HepG2 (cell line): ENCODE results near the gene B3GALNT2. TPM values are rescaled to one million over a fixed set of nuclear protein-coding genes. Genes with fewer than 3 reads are reported as not detected.

Experiments used
- ATAC-seq: fragments of 200-7000 bp; cut with Tn5 transposase; 3 replicates; pipeline ENCODE4 v1.9.1; 2020; ENCODE audit warnings: mild to moderate bottlenecking, moderate library complexity
- BruUV-seq: library from RNA; stranded (reverse); fragments of 400-500 nt; replicated peaks from 2 replicates; lab custom pipeline; 2021; lab: Mats Ljungman, UMichigan
- CTCF ChIA-PET: fragments of 300-600 bp; formaldehyde crosslinking; extraction: SDS; loops from one replicate; lab custom pipeline; 2021; ENCODE audit warnings: low total read pairs, inconsistent platforms, low intra/inter-chr PET ratio; lab: Yijun Ruan, JAX
- POLR2A ChIA-PET: fragments of 350-600 bp; sonication (Branson Sonifier 250); formaldehyde crosslinking; loops from one replicate; lab custom pipeline; 2020; ENCODE audit warnings: antibody characterized with exemption, inconsistent platforms; lab: Yijun Ruan, JAX
- DNase-seq: peaks from one replicate; pipeline ENCODE4 v3.0.0-alpha.2; 2015; ENCODE audit warnings: low spot score
- FAIRE-seq: peaks from 3 replicates; lab custom pipeline; 2011; peaks lifted over from hg19 to GRCh38; lab: Jason Lieb, UNC
- H2AFZ ChIP-seq: one replicate; pipeline ENCODE4 v1.6.1; 2011; ENCODE audit warnings: low read length, inconsistent platforms
- H3K27ac ChIP-seq: fragments of 300-600 bp; 3 replicates; pipeline ENCODE4 v1.8.0; 2011; ENCODE audit warnings: mixed run types, mild to moderate bottlenecking, mixed read lengths, low read length, inconsistent platforms; ENCODE audit not compliant: insufficient read depth; ENCODE audit errors: extremely low read length
- H3K27me3 ChIP-seq, 2 experiments: fragments of 200-600 bp in 1 of 2; 2 replicates in 1 of 2; 3 replicates in 1 of 2; pipeline versions ENCODE4 v1.6.0 to v1.8.0; 2011; ENCODE audit warnings: low read length in 2 of 2, mild to moderate bottlenecking in 2 of 2, moderate library complexity in 2 of 2, inconsistent platforms in 1 of 2; ENCODE audit not compliant: insufficient read depth in 2 of 2, control insufficient read depth in 1 of 2
- H3K36me3 ChIP-seq, 2 experiments: fragments of 200-600 bp in 1 of 2; replicated peaks in 1 of 2; 2 replicates in 1 of 2; 3 replicates in 1 of 2; pipeline versions ENCODE4 v1.5.1 to v1.8.0; 2011; ENCODE audit warnings: low read length in 2 of 2, inconsistent platforms in 1 of 2; ENCODE audit not compliant: insufficient read depth in 2 of 2, control insufficient read depth in 1 of 2
- H3K4me1 ChIP-seq: 2 replicates; pipeline ENCODE4 v1.5.1; 2012; ENCODE audit warnings: low read length, inconsistent platforms; ENCODE audit not compliant: insufficient read depth
- H3K4me2 ChIP-seq: 2 replicates; pipeline ENCODE4 v1.6.0; 2011; ENCODE audit warnings: low read depth, low read length, inconsistent platforms
- H3K4me3 ChIP-seq, 3 experiments: fragments of 200-600 bp in 1 of 3; sonication (generic), shearing (Covaris generic) in 1 of 3; replicated peaks in 1 of 3; 2 replicates each; pipeline ENCODE4 v1.5.1; 2011 to 2016; ENCODE audit warnings: low read length in 3 of 3, inconsistent platforms in 2 of 3, low read depth in 2 of 3, mild to moderate bottlenecking in 2 of 3, control low read depth in 1 of 3, mixed read lengths in 1 of 3; ENCODE audit not compliant: insufficient read depth in 1 of 3
- H3K79me2 ChIP-seq: one replicate; pipeline ENCODE4 v1.6.1; 2011; ENCODE audit warnings: low read length, inconsistent platforms; ENCODE audit not compliant: insufficient read depth
- H3K9ac ChIP-seq: 2 replicates; pipeline ENCODE4 v1.6.0; 2011; ENCODE audit warnings: mild to moderate bottlenecking, low read depth, low read length, inconsistent platforms; ENCODE audit not compliant: insufficient read depth
- H3K9me3 ChIP-seq: 2 replicates; pipeline ENCODE4 v1.5.1; 2012; ENCODE audit warnings: mild to moderate bottlenecking, low read length
- H4K20me1 ChIP-seq: 2 replicates; pipeline ENCODE4 v1.6.0; 2011; ENCODE audit warnings: inconsistent platforms, mild to moderate bottlenecking, low read length, moderate library complexity; ENCODE audit not compliant: insufficient read depth
- BRCA1 ChIP-seq: sonication (generic); formaldehyde crosslinking; IDR thresholded peaks from 2 replicates; pipeline ENCODE4 v1.4.0; 2020; ENCODE audit warnings: missing genetic modification reagents
- SKI ChIP-seq: fragments of 450-650 bp; IDR thresholded peaks from one replicate; pipeline ENCODE4 v1.6.1; 2018; ENCODE audit warnings: mild to moderate bottlenecking; ENCODE audit not compliant: partially characterized antibody
- WGBS: methylation state at CpG from one replicate; pipeline ENCODE4 v1.1.6; 2017; ENCODE audit warnings: low lambda C conversion rate; 5-methylcytosine and 5-hydroxymethylcytosine counted together
- in situ Hi-C: cut with HindIII; loops from 2 replicates; pipeline ENCODE4 v1.10.0; 2017; ENCODE audit warnings: low pct_unique_long_range_greater_than_20kb; ENCODE audit not compliant: extremely low pct_ligation_motif_present
- intact Hi-C: fragments of 100-400 bp; cut with micrococcal nuclease; formaldehyde crosslinking; loops from one replicate; pipeline ENCODE4 v1.10.0; 2022; ENCODE audit not compliant: unreplicated experiment
- polyA plus RNA-seq, 8 experiments: library from polyadenylated mRNA; depleted of rRNA in 3 of 8; stranded (reverse) in 7 of 8; unstranded in 1 of 8; fragments of >200 nt; fragmentation: Illumina TruSeq in 4 of 8; extraction: Trizol in 4 of 8; gene quantifications; 2 replicates each; pipeline versions ENCODE4 v1.2.1 to v1.2.3, GENCODE V29; 2011 to 2016; ENCODE audit warnings: low read depth in 4 of 8, missing spikeins in 1 of 8, mixed read lengths in 1 of 8; ENCODE audit not compliant: insufficient read depth in 1 of 8
- total RNA-seq, 5 experiments: library from RNA; depleted of rRNA; stranded (reverse); fragments of >200 nt; fragmentation: Illumina TruSeq; extraction: Trizol; gene quantifications; 2 replicates each; pipeline ENCODE4 v1.2.3, GENCODE V29; 2016; ENCODE audit warnings: low read depth in 1 of 5
- TF ChIP-seq, protein P1 (sequence below): sonication (generic); formaldehyde crosslinking; IDR thresholded peaks from 2 replicates; pipeline ENCODE4 v1.4.0; 2020; ENCODE audit warnings: missing genetic modification reagents
- TF ChIP-seq, protein P2 (sequence below), 2 experiments: sonication (generic) in 1 of 2; formaldehyde crosslinking in 1 of 2; IDR thresholded peaks; 2 replicates each; pipeline versions ENCODE4 v1.6.1 to v1.9.0; 2014 to 2022; ENCODE audit warnings: antibody characterized with exemption in 1 of 2, borderline replicate concordance in 1 of 2, inconsistent platforms in 1 of 2, low read depth in 1 of 2, missing genetic modification reagents in 1 of 2

Gene B3GALNT2
- total and polyA plus RNA-seq, 2 of the 13 experiments (the other 11 are each of a cell fraction or from before 2014, with no cell fraction given) = 16.5 to 28.9 TPM

DNA sequence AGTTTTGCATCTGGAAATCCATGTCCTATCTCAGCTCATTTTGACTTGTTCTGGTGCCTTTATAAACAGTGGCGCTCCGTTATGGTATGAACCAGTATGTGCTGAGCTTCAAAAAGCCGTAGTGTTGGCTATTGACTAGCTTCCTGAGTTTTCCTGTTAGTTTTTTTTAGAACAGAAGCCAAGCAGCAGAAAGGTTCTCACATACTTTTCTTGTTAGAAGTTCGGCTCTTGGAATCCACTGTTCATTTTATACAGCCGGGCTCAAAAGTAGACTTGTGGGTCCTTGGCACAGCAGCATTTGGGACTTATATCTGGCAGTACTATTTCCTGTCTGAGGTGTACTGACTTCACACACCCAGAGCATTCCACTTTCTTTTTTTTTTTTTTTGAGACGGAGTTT lies 73.3 kb downstream of the B3GALNT2 start:
- ChIA-PET CTCF (no interaction called here), POLR2A (no interaction called here)
- Histone ChIP-seq H3K27me3 (no peaks in the 10 kb centered on the region; a peak in 1 of 5 replicates), H4K20me1 (no peaks in the 10 kb centered on the region), H3K4me3 (no peak overlapping the region), H3K9me3 (no peaks in the 10 kb centered on the region), H3K79me2 (peaks cover 7% of the 10 kb centered on the region), H3K4me1 (no peaks in the 10 kb centered on the region), H2AFZ (no peak overlapping the region), H3K9ac (no peak overlapping the region), H3K4me2 (no peak overlapping the region), H3K36me3 (peaks cover 3 to 43% of the 10 kb centered on the region in 2 experiments; a peak in 3 of 5 replicates), H3K27ac (no peak overlapping the region)
- BruUV-seq = no TSS peak
- in situ Hi-C loops (no loop called here), intact Hi-C loops (no loop called here)
- FAIRE-seq = no peak
- no peak for TF ChIP-seq SKI
- TF ChIP-seq, protein P1, sequence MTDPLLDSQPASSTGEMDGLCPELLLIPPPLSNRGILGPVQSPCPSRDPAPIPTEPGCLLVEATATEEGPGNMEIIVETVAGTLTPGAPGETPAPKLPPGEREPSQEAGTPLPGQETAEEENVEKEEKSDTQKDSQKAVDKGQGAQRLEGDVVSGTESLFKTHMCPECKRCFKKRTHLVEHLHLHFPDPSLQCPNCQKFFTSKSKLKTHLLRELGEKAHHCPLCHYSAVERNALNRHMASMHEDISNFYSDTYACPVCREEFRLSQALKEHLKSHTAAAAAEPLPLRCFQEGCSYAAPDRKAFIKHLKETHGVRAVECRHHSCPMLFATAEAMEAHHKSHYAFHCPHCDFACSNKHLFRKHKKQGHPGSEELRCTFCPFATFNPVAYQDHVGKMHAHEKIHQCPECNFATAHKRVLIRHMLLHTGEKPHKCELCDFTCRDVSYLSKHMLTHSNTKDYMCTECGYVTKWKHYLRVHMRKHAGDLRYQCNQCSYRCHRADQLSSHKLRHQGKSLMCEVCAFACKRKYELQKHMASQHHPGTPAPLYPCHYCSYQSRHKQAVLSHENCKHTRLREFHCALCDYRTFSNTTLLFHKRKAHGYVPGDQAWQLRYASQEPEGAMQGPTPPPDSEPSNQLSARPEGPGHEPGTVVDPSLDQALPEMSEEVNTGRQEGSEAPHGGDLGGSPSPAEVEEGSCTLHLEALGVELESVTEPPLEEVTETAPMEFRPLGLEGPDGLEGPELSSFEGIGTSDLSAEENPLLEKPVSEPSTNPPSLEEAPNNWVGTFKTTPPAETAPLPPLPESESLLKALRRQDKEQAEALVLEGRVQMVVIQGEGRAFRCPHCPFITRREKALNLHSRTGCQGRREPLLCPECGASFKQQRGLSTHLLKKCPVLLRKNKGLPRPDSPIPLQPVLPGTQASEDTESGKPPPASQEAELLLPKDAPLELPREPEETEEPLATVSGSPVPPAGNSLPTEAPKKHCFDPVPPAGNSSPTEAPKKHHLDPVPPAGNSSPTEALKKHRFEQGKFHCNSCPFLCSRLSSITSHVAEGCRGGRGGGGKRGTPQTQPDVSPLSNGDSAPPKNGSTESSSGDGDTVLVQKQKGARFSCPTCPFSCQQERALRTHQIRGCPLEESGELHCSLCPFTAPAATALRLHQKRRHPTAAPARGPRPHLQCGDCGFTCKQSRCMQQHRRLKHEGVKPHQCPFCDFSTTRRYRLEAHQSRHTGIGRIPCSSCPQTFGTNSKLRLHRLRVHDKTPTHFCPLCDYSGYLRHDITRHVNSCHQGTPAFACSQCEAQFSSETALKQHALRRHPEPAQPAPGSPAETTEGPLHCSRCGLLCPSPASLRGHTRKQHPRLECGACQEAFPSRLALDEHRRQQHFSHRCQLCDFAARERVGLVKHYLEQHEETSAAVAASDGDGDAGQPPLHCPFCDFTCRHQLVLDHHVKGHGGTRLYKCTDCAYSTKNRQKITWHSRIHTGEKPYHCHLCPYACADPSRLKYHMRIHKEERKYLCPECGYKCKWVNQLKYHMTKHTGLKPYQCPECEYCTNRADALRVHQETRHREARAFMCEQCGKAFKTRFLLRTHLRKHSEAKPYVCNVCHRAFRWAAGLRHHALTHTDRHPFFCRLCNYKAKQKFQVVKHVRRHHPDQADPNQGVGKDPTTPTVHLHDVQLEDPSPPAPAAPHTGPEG = no peak
- 98% methylated on average over 6 of the region's 6 CpGs for WGBS
- no peak for DNase-seq
- no peak for ATAC-seq

DNA sequence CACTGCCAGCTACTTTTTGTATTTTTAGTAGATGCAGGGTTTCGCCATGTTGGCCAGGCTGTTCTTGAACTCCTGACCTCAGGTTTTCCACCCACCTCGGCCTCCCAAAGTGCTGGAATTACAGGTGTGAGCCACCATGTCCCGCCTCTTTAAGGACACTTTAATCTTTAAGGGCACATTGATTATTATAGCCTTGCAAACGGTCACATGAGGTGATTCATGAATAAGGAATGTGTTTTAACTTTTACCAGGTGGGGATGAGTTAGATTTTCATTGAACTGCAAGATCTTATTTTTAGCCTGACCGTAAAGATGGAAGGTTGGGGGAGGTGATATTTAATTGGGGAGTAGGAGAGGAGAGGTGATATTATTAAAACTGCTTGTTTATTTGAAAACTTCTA lies 75.1 kb downstream of the B3GALNT2 start:
- Histone ChIP-seq H3K9me3 (no peaks in the 10 kb centered on the region), H3K4me2 (no peak overlapping the region), H3K27me3 (no peaks in the 10 kb centered on the region; a peak in 1 of 5 replicates), H3K4me1 (no peaks in the 10 kb centered on the region), H3K9ac (no peak overlapping the region), H3K27ac (no peak overlapping the region), H2AFZ (no peak overlapping the region), H3K36me3 (peaks cover 3 to 30% of the 10 kb centered on the region in 2 experiments; a peak in 4 of 5 replicates), H3K4me3 (no peak overlapping the region), H4K20me1 (no peaks in the 10 kb centered on the region), H3K79me2 (peaks cover 10% of the 10 kb centered on the region)
- no peak for TF ChIP-seq BRCA1 (CRISPR knock-in tag)
- TF ChIP-seq, protein P2, sequence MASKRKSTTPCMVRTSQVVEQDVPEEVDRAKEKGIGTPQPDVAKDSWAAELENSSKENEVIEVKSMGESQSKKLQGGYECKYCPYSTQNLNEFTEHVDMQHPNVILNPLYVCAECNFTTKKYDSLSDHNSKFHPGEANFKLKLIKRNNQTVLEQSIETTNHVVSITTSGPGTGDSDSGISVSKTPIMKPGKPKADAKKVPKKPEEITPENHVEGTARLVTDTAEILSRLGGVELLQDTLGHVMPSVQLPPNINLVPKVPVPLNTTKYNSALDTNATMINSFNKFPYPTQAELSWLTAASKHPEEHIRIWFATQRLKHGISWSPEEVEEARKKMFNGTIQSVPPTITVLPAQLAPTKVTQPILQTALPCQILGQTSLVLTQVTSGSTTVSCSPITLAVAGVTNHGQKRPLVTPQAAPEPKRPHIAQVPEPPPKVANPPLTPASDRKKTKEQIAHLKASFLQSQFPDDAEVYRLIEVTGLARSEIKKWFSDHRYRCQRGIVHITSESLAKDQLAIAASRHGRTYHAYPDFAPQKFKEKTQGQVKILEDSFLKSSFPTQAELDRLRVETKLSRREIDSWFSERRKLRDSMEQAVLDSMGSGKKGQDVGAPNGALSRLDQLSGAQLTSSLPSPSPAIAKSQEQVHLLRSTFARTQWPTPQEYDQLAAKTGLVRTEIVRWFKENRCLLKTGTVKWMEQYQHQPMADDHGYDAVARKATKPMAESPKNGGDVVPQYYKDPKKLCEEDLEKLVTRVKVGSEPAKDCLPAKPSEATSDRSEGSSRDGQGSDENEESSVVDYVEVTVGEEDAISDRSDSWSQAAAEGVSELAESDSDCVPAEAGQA (IDR thresholded peaks at IDR 0.05; ENCODE audit: low read depth) = no peak
- TF ChIP-seq, protein P2 (CRISPR knock-in tag; IDR thresholded peaks at IDR 0.05; ENCODE audit: borderline replicate concordance) = no peak
- in situ Hi-C loops (no loop called here), intact Hi-C loops (no loop called here)
- ATAC-seq = no peak
- ChIA-PET POLR2A (no interaction called here), CTCF (no interaction called here)
- no peak for FAIRE-seq
- 92% methylated on average over 5 of the region's 5 CpGs for WGBS
- no peak for DNase-seq
- no TSS peak for BruUV-seq
